WTC11 (cell line): ENCODE data around the gene CFAP299.

Experiments
- MAX ChIP-seq: sonication (generic); formaldehyde crosslinking; IDR thresholded peaks from 2 replicates; pipeline ENCODE4 v1.8.0; 2022; ENCODE audit warnings: mild to moderate bottlenecking, missing genetic modification reagents
- SMAD3 ChIP-seq: sonication (generic); formaldehyde crosslinking; IDR thresholded peaks from 2 replicates; pipeline ENCODE4 v1.8.0; 2022; ENCODE audit warnings: missing genetic modification reagents, mild to moderate bottlenecking, borderline replicate concordance
- TEAD4 ChIP-seq: sonication (generic); formaldehyde crosslinking; IDR thresholded peaks from 2 replicates; pipeline ENCODE4 v1.8.0; 2022; ENCODE audit warnings: mild to moderate bottlenecking, missing genetic modification reagents
- ZNF317 ChIP-seq: sonication (generic); formaldehyde crosslinking; IDR thresholded peaks from 2 replicates; pipeline ENCODE4 v1.8.1; 2023; ENCODE audit warnings: low read depth, mild to moderate bottlenecking, moderate library complexity, missing genetic modification reagents, borderline replicate concordance

DNA sequence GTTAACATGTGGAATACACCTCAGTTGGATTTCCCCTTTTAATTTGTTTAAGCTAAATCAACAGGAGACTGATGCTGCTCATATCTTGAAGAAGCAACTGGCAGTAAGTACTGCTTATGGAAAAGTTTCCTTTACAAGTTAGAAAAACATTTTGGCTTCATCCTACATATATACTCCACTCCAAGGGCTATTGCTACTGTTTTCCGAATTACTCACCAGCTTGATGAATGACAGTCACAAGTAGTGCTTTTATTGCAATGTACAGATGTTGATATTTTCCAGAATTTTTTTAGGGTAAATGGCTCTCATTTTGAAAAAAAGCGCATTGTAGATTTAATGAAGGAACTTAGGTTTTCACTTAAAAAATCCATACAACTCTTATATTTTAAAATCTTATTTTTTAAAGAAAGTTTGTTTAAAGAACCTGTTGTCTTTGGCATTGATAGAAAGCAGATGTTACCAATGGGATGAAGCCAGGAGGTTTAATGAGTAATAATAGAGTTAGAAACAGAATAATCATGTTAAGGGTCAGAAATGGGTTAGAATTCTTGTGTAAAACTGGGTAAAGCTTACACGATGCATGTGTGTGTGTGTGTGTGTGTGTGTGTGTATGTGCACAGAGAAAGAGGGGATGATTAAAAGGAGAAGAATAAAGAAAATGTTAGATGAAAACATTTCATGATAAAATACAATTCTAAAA, 272.9 kb downstream of the CFAP299 start:
- no peak for TF ChIP-seq TEAD4
- TF ChIP-seq SMAD3 (CRISPR knock-in tag) = no peak
- no peak for TF ChIP-seq ZNF317 (CRISPR knock-in tag)
- no peak for TF ChIP-seq MAX (CRISPR knock-in tag)
